ENCODE measurements around the gene HEMGN.

Gene HEMGN

DNA sequence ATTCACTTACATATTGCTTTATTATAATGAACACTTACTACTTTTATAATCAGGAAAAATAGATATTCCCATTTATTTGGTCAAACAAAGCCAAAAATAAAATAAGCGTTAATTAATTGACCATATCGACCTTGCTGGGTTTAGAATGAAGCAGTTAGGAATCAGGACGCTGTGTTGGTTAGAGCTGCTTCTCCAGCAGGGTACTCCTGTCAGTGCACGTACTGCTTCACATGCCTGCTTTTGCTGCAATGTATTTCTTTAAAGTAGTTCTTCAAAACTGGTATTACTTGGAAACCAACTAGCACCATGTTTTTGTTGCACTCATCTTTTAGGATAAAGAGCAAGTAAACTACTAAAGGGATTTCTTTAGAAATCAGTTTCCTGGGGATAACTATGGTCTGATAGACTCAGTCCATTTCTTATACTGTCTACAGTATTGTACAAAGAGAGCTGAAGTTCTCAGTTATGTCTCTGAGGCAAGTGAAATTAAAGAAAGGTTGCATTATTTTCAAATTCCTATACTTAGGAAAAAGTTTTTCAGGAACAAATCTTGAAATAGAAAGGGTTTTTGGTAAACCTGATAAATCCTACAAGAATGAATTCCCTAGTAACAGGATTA, 8.9 kb downstream of the HEMGN start:
- DNase-seq (ENCODE audit: low spot score), result no peak

DNA sequence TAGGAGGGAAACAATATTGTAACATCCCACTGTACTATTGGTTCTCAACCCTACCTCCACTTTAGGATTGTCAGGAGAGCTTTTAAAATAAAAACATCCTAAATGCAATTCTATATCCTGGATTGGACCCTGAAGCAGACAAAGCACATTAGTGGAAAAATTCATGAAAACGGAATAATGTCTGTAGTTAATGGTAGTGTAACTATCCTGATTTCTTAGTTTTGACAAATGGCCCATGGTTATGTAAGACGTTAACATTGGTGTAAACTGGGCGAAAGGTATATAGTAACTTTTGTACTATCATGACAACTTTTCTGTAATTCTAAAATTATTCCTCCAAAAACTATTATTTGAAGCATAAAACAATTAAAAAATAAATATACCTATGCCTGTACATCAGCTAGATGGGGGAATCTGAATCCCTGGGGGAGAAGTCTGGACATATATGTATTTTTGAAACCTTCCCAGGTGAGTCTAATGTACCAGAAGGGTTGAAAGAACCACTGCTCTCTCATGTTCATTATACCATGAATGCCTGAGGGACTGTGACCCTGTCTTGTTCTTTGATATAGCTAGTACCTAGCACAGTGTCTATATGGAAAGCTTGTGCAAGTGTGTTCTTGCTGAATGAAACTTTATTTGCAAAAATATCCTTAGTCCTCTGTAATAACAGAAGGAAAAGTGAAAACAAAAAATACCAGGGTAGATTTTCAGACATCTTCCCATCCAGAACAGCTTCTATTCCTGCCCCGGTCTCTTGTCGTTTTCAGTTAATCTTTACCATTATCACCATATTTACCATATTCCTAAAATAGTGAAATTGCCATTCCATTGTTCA, 12.3 kb downstream of the HEMGN start:
- no peak for DNase-seq (ENCODE audit: low spot score)

DNA sequence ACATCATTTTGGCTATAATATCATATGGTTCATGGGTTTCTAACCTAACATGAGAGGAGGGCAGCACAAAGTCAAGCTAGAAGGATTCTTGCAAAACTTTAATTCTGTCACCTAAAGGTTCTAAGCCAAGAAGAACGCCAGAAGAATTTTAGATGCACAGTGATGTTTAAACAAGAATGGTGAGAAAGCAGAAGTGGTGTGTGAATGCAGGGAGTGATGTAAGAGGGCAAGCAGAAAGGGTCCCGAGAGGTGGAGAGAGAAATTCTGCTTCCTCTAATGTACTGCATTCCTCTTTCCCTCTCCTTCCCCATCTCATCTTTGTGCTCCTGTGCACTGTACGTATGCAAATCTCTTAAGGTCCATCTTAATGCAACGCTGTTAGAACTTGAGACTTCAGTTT, 13.6 kb downstream of the HEMGN start:
- no peak for DNase-seq (ENCODE audit: low spot score)

DNA sequence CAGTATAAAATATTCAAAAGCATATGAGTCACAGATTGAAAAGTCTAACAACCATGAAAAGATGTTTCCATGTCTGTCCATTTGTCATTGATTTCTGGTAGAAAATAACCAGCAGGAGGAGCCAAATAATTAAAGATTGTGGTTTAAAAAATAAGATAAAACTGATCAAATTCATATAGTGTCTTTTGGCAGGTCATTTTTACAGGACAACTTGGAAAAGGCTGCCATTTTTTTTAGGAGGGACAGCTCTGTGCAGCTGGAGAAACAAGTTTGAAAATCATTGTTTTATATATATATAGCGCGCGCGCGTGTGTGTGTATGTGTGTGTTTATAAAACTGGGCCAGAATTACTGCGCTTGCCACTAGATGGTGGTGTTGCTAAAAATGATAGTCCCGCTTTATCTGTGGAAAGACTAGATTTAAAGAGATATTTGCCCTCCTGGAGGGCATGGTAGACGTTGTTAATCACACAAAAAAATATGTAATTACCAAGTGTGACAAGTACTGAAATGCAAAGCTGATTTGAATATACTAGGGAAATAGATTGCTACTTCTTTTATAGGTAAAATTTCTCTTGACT, 14.4 kb downstream of the HEMGN start:
- DNase-seq (ENCODE audit: low spot score), result peak; percentile 77

DNA sequence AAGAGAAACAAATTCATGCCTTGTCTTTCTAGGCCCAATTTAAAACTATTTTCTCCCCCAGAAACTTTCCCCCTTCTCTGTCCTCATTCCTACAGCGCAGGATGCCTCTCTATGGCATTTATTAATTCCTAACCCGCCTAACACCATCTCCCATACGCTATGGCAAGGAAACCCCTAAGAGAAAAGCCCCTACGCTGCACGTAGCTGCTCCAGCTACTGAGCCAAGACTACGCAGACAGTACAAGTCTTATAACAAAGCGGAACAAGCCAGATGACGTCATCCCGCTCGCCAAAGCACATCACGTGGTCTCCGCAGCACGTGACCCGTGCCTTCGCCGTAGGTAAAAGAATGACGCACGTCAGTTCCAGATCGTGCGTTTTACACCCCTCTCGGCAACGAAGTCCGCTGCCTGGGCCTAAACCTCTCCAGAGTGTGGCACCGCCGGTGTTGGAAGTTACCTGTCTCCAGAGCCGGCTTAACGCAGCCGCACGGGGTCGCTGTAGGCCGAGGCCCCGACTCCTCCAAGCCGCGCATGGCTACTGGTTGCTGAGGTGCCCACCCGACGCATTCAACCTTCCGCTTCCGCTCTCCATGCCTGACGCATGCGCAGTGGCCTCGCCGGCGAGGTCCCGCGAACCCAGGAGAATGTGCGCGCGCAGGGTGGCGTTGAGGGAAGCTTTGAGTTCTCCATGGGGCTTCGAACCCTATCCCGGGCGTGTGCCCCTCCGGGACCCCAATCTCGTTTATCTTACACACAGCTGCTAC, 15.8 kb downstream of the HEMGN start, which contains the start of gene TRMO:
Gene TRMO, minus strand, starts transcription at position 542 of the 766 bp plus-strand sequence. Its CDS starts 7 bp downstream, at position 535.
- DNase-seq (ENCODE audit: low spot score), result peak; percentile 98

DNA sequence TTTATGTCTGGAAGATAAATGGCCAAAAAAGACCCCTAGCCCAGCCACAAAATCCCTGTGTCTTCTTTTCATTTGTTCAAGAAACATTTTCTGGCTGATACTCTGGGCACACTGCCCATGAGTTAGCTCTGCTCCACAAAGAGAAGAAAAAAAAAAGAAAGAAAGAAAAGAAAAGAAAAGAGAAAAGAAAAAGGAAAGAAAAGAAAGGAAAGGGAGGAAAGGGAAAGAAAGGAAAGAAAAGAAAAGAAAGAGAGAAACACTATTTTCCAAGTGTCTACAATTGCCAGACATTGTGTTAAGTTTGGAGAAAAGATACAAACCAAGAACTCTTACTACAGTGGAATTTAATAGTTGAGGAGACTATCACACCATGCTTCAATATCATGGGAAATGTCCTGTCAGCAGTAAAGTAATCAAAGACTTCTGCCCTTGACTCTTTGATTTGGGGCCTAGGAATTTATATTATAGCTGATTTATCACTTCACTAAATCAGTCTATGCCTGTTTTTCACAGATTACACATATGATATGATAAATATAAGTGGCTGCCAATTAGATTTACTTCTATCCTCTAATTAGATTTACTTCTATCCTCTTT, 18.7 kb downstream of the HEMGN start:
- no peak for DNase-seq (ENCODE audit: low spot score)

DNA sequence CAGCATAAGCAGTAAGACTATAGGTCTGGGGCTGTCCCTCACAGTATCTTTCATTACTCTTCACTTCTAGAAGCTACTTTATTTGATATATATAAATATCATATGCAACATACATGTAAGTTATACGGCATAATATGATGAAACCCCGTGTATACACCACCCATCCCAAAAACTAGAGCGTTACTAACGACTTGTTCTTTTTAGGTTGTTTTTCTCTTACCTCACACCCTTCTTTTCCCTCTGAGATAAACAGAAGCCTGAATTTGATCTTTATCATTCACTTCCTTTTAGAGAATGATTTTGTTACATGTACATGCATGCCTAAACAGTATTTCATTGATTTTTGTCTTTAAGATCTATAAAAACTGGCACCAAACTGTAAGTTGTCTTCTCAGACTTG, 19.4 kb downstream of the HEMGN start:
- DNase-seq (ENCODE audit: low spot score), result no peak

DNA sequence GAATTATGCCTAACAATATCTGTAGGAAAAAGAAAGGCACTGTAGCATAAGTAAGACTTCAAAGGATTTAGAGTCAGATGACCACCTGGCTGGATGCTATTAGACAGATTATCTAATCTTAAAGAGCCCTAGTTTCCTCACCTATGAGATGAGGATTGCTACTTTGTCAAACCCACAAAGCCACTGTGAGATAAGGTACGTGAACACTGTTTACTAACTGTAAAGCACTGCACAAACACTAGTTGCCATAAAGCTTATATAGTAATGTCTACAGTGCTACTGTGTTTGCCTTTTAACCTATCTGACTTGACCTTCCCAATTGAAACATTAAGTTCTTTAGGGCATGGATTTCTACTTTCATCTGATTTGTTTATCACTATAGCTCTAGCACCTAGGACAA, 26.0 kb downstream of the HEMGN start:
- DNase-seq (ENCODE audit: low spot score), result no peak

DNA sequence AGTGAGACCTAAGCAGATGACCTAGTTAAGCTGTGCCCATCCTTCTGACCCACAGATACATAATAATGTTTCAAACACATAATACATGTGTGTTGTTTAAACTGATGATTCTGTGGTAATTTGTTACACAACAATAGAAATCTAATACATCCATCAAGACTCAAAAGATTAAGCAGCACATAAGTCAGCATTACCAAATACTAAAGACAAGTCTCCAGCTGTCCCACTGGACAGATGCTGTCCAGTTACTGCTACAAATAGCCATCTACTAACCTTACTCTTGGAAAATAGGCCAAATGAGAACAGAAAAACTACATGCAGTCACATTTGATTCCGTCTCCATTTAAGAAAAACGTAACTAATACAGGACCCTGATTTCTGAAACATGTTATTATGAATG, 26.4 kb downstream of the HEMGN start:
- no peak for DNase-seq (ENCODE audit: low spot score)

DNA sequence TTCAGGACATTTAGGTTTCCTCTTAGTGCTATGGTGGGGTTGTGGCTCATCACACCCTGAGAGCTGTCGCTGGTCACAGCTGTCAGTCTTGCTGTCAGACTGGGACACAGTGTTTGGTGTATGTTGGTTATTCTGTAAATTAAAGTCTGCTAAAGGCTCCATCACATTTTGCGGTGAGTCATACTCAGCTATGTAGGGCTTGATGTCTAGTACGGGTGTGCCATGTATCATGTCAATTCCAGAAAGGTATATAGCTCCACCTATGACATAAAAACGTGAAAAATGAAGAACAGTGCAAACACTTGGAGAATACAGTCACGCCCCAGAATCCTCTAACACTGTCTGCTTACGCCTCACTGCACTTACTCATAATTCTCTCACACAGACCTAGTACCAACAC, 27.6 kb downstream of the HEMGN start:
- DNase-seq (ENCODE audit: low spot score), result no peak

DNA sequence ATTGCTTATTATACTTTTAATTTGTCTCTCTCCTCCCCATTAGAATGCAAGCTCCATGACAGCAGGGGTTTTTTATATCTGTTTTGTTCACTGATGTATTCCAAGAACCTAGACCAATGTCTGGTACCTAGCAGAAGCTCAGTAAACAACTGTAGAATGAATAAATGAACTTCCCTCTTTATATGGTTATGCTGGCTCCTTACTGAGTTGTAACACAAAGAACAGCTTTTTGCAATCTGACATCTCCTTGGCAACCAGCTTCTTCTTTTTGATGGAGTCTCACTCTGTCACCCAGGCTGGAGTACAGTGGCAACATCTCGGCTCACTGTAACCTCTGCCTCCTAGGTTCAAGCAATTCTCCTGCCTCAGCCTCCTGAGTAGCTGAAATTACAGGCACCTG, 29.3 kb downstream of the HEMGN start:
- DNase-seq (ENCODE audit: low spot score), result no peak

DNA sequence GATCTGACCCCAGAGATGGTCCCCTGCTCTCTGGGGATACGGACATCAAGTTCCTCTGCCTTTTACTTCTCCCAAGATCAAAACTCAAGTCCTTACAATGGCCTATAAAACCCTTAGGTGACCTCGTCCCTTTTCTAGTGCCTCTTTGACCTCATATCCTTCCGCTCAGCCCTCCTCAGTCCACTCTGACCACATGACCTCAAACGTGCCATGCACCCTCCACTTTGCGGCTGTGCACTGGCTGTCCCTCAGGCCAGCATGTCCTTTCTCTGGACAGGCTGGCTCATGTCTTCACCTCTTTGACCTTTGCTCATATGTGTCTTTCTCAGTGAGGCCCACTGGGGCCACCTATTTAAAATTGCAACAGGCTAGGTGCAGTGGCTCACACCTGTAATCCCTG, 30.3 kb downstream of the HEMGN start:
- DNase-seq (ENCODE audit: low spot score), result no peak

DNA sequence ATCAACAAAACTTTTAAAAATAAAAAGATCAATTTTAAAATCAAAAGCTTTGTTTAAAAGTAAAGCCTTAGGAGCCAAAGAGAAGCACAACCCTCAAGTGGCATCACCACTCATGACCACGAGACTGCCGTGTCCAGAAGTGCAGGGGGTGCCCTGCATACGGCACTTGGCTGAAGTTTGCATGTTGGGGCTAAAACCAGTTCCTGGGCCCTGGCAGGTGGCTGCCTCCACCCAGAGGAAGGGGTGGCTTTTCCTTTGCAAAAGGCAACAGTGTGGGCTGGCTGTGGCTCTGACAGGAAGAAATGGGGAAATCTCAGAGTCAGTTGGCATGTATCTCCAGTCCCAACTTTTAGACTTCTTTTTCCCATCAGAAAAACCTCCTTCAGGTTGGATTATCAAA, 30.9 kb downstream of the HEMGN start:
- no peak for DNase-seq (ENCODE audit: low spot score)

DNA sequence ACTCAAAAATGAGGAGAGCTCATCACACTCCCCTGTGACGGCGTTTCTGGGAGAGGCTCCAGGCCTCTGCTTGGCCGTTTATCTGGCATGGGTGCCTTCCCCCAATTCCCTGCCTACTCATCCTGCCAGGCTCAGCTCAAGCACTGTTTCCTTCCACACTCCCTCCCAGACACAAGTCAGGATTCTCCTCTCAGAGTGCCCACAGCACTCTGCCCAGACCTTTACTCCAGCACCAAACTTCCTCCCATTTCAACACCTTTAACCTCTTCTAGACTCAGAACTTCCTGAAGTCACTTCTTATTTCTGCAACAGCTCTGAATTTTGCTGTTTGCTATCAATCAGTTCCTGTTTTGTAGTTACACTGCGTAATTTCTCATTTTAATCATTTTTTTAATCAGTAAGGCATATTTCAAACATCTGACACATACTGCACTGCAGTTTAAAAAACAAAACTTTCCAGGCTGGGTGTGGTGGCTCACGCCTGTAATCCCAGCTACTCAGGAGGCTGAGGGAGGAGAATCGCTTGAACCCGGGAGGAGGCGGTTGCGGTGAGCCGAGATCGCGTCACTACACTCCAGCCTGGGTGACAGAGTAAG, 31.6 kb downstream of the HEMGN start:
- no peak for DNase-seq (ENCODE audit: low spot score)

DNA sequence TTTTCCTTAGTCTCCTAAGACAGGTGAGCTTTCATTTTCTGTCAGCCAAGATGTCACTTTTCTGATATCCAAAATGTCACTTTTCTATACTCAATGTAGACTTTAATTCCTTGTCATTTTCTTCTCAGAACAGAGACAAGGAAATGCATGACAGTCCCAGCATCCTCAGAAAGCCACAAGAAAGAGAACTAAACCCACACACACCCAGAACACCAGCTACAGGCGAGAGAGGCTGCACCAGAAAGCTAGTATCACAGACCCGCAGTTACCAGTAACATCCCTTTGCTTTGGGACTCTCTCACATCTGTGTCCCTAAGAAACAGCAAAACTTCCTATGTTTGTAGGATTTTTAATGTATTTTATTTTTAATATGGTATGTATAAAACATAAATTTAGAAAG, 32.7 kb downstream of the HEMGN start:
- no peak for DNase-seq (ENCODE audit: low spot score)

DNA sequence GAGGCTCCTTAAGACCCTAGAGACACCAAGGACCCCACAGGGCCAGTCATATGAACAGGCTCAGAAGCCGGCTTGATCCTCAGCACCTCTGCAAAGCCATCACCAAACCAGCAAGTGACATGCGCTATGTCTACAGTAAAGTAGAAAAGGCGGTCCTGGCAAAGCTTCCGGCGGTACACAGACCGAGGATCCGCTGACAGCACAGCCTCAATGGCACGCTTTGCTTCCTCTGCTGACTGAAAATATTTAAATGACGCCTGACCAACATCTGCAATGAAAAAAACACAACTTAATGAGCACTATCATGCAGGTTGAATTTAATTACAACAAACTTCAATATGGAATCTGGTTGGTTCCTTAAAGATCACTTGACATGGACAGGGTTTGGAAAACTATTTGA, 33.2 kb downstream of the HEMGN start:
- no peak for DNase-seq (ENCODE audit: low spot score)

DNA sequence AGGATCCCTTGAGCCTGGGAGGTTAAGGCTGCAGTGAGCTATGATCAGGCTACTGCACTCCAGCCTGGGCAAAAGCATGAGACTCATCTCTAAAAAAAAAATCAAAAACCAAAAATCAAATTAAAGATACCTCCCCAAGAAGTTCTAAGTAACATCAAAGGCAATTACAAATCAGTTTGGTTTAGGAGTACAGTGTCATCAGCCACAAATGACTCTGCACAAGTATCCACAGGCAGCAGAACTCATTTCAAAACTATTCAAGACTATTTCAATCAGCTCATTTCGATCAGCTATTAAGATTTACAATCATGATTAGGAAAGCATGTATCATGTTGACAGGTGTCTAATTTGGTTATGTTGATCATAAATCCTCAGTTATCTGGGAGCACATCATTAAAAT, 34.8 kb downstream of the HEMGN start:
- DNase-seq (ENCODE audit: low spot score), result no peak

DNA sequence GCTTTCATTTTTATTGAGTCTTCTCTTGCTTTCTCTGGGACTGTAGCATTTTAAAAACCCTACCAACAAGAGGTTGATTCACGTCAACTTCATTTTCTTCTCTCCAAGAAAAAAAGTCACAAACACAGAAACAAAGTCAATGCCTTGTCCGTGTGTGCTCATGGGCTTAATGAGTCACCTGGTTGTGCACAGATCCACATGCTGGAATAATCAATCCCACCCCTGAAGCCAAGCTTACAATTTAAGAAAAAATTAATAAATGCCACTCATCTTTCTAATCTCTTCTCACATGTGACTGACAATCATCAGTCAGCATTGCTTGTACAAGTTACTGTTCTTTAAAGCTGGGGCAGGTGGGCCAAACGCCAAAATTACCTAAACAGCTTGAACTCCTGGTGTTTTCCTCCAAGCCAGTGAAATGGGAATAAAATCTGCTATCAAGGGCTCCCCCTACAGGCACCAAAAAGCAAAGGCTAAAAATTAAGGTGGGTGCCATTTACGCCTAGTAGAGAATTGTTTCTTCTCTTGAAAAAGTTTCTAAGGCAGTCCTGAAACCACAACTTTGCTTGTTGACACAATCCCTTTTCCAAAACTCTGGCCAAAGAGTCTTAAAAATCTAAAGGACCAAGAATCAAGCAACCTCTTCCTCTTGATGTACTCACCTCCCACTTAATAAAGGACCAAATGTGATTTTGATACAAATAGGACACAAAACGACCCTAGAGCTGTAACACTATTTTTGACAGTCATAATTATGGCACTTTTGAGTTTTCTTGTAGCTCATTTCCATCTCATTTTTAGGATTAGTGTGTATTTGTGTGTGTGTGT, 37.0 kb downstream of the HEMGN start:
- DNase-seq (ENCODE audit: low spot score), result peak; percentile 74

DNA sequence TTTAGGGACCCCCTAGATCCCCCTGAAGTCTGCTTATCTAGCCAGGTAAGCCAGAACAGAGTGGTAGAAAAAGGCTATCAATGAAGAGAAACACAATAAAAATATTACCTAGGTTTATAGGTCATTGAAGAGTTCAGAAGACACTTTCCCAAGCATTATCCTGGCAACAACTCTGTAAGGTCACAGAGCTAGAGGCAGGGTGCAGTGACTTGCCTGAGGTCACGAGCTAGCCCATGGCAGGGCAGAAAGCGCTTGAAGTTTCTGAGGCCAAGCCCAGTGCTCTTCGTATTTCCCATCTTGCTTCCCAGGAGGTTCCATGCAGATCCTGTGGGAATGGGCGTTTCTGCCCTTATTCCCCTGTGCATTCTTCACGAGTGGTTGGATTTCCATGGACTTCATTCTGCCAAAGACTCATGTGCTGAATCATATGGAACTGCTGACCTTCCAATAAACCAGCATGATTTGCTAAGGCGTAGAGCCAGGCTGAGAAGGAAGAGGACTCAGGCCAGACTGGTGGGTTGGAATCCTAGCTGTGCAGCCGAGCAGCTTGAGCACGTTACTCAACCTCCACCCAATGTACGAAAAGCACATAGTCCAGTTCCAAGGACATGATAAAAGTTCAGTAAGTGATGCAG, 37.8 kb downstream of the HEMGN start:
- peak; percentile 39 for DNase-seq (ENCODE audit: low spot score)

DNA sequence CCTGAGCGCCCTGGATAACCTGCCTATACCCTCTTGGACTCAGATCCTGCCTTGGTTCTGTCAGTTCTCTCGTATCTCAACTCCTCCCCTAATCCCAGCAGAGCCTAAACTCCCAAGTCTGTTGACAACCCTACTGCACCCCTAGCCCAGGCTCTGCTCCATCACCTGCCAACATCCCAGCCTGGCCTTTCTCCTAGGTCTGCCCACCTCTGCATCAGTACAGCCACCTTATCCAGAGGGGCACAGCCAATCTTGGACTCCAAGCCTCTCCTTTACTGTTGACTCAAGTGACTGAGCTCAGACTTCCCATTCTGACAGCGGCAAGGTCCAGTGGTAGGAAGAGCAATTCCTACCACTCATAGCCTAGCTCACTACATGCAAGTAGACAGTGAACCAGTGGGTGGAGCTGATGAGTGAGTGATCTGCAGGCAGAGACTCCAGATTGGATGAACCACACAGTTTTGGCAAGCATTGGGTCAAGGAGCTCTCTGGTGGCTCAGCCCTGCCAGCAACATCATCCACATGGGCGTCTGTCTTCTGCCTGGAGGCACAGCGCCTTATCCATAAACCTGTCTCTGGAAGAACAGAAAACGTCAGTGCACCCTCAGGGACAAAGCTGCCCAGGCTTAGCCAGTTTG, 42.2 kb downstream of the HEMGN start:
- DNase-seq (ENCODE audit: low spot score), result peak; percentile 27
